Subcutaneous abdominal adipose tissue (tissue), 5 donors: Measurements from ENCODE around the gene GSN.

Source experiments
- H3K27ac ChIP-seq: one replicate; pipeline ENCODE4 v1.7.0; 2013; ENCODE audit warnings: low read depth, mild to moderate bottlenecking, inconsistent platforms, low read length, moderate library complexity
- H3K27me3 ChIP-seq, 5 donors: one replicate each; pipeline ENCODE4 v1.7.0; 2013; ENCODE audit warnings: low read length in 5 of 5, inconsistent platforms in 1 of 5; ENCODE audit not compliant: control insufficient read depth in 5 of 5, insufficient read depth in 4 of 5
- H3K36me3 ChIP-seq, 5 donors: one replicate each; pipeline ENCODE4 v1.7.0; 2013; ENCODE audit warnings: low read length in 5 of 5; ENCODE audit not compliant: control insufficient read depth in 5 of 5, insufficient read depth in 5 of 5
- H3K4me1 ChIP-seq, 5 donors: one replicate each; pipeline ENCODE4 v1.7.0; 2013; ENCODE audit warnings: low read length in 5 of 5, mild to moderate bottlenecking in 3 of 5, moderate library complexity in 1 of 5; ENCODE audit not compliant: control insufficient read depth in 5 of 5, insufficient read depth in 5 of 5
- H3K4me3 ChIP-seq, 5 donors: one replicate each; pipeline ENCODE4 v1.7.0; 2013; ENCODE audit warnings: low read length in 5 of 5, low read depth in 1 of 5
- H3K9ac ChIP-seq, 5 donors: one replicate each; pipeline ENCODE4 v1.7.0; 2013; ENCODE audit warnings: low read length in 5 of 5, mild to moderate bottlenecking in 4 of 5, moderate library complexity in 3 of 5
- H3K9me3 ChIP-seq, 5 donors: one replicate each; pipeline ENCODE4 v1.7.0; 2013; ENCODE audit warnings: low read length in 5 of 5; ENCODE audit not compliant: control insufficient read depth in 5 of 5
- donor health status: healthy.
- donor health status: healthy.
- donor health status: healthy.
- donor health status: healthy.
- donor health status: healthy.

The GSN gene

DNA sequence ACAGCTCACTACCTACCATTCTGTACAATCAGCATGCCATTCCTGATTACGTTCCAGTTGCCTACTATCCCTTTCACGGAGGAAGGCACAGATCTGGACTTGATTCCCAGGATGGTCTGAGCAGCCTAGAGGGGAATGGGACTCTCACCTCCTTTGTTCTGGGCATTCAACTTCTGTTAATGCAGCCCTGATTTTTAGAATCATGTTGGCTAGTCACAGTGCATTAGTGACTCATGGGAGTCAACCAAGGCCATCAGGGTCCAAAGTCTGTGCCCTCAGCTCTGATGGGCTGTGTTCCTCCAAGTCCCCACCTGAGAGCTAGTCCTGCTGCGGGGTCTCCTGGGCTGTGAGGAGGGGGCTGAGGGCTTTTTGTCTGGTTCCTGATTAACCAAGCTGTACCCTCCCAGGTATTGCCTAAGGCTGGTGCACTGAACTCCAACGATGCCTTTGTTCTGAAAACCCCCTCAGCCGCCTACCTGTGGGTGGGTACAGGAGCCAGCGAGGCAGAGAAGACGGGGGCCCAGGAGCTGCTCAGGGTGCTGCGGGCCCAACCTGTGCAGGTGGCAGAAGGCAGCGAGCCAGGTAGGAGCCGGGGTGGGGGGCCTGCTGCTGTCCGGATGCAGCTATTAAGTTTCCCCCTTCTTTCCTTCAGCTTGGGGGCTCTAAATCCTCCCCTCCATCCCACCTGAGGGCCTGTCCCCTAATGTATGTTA is 59.1 kb downstream of the GSN start:
- Histone ChIP-seq H3K9ac (peak overlapping the region in 3 of 5 donors; percentile 9 to 38 (median 21)), H3K9me3 (no peaks in the 10 kb centered on the region), H3K4me1 (peaks cover 22 to 78% (median 55%) of the 10 kb centered on the region in 5 donors), H3K4me3 (peak overlapping the region in 3 of 5 donors; percentile 7 to 32 (median 31)), H3K27me3 (no peaks in the 10 kb centered on the region), H3K36me3 (peaks cover 23 to 99% (median 94%) of the 10 kb centered on the region in 5 donors), H3K27ac (peak overlapping the region; percentile 92)

DNA sequence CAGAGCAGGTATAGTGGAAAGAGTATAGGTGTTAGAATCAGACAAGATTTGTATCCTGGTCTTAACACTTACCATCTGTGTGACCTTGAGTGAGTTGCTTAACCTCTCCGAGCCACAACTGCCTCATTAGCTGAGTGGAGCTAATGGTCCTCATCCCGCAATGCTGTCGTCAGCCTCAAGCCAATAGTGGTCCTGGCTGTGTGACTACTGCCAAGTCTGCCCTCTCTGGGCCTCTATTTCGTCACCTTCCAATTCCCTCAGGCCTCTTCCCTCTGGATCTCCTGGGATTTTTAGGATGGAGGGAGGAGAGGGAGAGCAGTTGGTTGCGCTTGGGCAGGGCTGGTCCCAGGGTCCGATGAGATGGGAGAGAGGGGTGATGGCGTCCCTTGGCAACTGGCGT is 60.5 kb downstream of the GSN start:
- Histone ChIP-seq H3K9ac (no peak overlapping the region), H3K36me3 (peaks cover 22 to 99% (median 90%) of the 10 kb centered on the region in 5 donors), H3K27me3 (no peaks in the 10 kb centered on the region), H3K4me3 (no peak overlapping the region), H3K4me1 (peaks cover 21 to 76% (median 52%) of the 10 kb centered on the region in 5 donors), H3K27ac (peak overlapping the region; percentile 92), H3K9me3 (no peaks in the 10 kb centered on the region)

DNA sequence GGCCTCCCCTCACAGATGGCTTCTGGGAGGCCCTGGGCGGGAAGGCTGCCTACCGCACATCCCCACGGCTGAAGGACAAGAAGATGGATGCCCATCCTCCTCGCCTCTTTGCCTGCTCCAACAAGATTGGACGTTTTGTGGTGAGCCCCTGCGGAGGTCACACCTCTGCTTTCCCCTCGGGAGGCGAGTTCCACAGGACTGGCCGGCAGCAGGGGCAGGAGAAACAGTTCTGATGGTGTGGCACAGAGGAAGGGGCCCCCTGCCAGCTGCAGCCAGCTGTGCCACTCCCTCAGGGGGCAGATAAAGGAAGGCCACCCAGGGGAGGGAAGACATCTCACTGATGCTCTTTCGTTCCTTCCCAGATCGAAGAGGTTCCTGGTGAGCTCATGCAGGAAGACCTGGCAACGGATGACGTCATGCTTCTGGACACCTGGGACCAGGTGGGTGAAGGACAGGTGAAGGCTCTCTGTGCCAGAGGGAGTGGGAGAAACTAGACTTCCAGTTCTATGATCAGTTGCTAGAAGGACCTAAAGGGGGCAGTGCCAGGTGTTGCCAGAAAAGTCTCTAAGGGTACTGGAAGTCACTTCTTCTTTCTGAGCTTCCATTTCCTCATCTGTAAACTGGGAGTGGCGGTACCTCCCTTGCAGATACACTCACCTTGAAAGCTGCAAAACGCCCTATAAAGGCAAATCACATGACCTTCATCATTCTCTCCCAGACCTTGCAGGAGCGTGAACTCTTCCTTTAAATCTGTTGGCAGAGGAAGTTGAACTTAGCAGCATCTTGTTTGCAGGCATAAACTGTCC is 61.1 kb downstream of the GSN start:
- no peaks in the 10 kb centered on the region for H3K27me3 ChIP-seq
- no peak overlapping the region for H3K9ac ChIP-seq
- H3K4me3 ChIP-seq = no peak overlapping the region
- peaks cover 22 to 76% (median 53%) of the 10 kb centered on the region in 5 donors for H3K4me1 ChIP-seq
- no peaks in the 10 kb centered on the region for H3K9me3 ChIP-seq
- peak overlapping the region; percentile 92 for H3K27ac ChIP-seq
- H3K36me3 ChIP-seq = peaks cover 21 to 99% (median 89%) of the 10 kb centered on the region in 5 donors

DNA sequence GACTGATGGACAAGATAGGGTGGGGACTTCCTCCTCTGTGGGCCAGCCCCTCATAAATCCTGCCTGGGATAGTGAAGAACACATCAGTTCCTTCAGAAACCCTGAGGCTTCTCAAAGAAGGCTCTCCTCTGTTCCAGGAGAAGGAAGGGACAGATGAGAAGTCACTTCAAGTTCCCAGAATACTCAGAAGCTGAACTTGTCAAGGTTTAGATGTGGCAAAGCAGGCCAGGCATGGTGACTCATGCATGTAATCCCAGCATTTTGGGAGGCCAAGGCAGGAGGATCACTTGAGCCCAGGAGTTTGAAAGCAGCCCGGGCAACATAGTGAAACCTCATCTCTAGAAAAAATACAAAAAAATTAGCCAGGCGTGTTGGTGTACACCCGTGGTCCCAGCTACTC is 63.6 kb downstream of the GSN start:
- Histone ChIP-seq H3K4me3 (no peak overlapping the region), H3K27ac (peak overlapping the region; percentile 84), H3K27me3 (no peaks in the 10 kb centered on the region), H3K9me3 (no peaks in the 10 kb centered on the region), H3K9ac (no peak overlapping the region), H3K36me3 (peaks cover 29 to 95% (median 69%) of the 10 kb centered on the region in 5 donors), H3K4me1 (peaks cover 12 to 56% (median 37%) of the 10 kb centered on the region in 5 donors)

DNA sequence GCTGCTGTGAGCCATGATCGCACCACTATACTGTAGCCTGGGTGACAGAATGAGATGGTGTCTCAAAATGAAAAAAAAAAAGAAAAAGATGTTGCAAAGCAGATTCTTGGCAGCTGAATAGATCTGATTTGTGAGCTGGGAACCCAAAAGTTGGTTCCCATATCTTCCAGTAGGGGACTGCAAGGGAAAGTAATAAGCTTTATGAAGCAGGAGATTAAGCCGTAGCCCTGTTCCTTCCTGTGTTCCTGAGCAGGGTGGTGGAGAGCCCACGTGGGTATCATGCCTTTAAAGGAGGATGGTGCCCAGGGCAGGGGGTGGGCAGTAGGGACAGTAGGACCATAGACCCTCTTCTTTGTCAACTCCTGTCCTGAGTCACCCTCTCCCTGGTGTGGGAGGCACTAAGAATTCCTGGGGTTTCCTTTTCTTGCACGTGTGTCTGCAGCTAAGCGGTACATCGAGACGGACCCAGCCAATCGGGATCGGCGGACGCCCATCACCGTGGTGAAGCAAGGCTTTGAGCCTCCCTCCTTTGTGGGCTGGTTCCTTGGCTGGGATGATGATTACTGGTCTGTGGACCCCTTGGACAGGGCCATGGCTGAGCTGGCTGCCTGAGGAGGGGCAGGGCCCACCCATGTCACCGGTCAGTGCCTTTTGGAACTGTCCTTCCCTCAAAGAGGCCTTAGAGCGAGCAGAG is 64.2 kb downstream of the GSN start:
- H3K9me3 ChIP-seq = no peaks in the 10 kb centered on the region
- peak overlapping the region in 1 of 5 donors; percentile 8 for H3K9ac ChIP-seq
- H3K27ac ChIP-seq = peak overlapping the region; percentile 84
- peaks cover 8 to 50% (median 31%) of the 10 kb centered on the region in 5 donors for H3K4me1 ChIP-seq
- H3K36me3 ChIP-seq = peaks cover 29 to 94% (median 69%) of the 10 kb centered on the region in 5 donors
- H3K4me3 ChIP-seq = no peak overlapping the region
- no peaks in the 10 kb centered on the region for H3K27me3 ChIP-seq

DNA sequence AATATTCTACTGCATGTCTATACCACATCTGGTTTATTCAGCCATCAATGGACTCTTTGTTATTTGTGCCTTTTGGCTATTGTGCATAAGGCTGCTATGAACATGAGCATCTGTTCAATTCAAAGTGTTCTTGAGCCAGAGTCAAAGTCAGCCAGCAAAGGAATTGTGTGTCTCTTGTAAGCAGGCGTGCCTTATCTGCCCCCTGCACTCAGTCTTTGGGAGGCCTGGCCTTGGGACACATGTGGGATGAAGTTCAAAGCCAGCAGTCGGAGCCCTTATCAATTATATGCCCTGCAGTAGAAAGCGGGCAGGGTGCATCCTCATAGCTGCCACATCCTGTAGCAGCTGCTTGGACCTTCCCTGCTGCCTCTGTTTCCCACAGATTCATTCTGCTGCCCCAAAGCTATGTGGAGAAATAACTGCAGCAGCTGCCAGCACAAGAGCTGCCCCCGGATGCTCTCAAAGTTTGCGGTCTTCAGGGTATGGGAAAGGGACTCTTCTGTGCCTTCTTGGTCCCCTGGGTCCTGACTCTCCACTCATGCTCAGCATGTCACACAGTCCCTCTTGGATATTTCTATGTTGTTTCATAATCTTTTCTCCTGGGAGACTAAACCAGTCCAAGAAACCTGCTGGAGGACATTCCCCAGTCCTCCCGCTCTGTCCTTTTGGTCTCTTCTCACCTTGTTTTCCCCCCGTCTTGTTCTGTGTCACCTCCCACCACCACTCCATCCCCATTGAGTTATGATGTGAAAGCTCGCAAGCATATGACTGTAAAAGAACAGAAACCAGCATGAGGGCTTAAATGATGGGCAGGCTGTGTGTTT is 66.2 kb downstream of the GSN start:
- H3K27me3 ChIP-seq = no peaks in the 10 kb centered on the region
- H3K4me1 ChIP-seq = peaks cover 8 to 36% (median 26%) of the 10 kb centered on the region in 5 donors
- H3K27ac ChIP-seq = peak overlapping the region; percentile 79
- peaks cover 30 to 90% (median 62%) of the 10 kb centered on the region in 5 donors for H3K36me3 ChIP-seq
- no peak overlapping the region for H3K9ac ChIP-seq
- H3K9me3 ChIP-seq = no peaks in the 10 kb centered on the region
- H3K4me3 ChIP-seq = no peak overlapping the region

DNA sequence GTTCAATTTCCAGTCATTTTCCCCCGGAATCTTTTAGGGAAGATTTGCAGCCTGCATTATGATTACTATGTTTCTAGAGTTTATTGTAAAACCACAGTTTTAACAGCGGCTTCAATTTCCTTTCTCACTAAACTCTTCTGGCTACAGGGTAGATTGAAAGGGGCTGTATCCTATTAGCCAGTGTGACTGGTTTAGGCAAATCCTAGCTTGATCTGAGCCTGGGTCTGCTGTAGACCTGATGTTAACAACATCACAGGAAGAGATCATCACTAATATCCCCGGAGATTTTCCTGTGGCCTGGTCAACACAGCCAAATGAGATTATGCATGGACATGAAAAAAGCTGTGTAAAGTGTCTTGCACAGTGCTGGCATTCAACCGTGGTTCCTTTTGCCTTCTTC is 68.7 kb downstream of the GSN start:
- Histone ChIP-seq H3K27me3 (no peaks in the 10 kb centered on the region), H3K36me3 (peaks cover 35 to 83% (median 60%) of the 10 kb centered on the region in 5 donors), H3K9ac (no peak overlapping the region), H3K27ac (peak overlapping the region; percentile 79), H3K4me3 (no peak overlapping the region), H3K4me1 (peaks cover 8 to 33% (median 19%) of the 10 kb centered on the region in 5 donors), H3K9me3 (no peaks in the 10 kb centered on the region)

DNA sequence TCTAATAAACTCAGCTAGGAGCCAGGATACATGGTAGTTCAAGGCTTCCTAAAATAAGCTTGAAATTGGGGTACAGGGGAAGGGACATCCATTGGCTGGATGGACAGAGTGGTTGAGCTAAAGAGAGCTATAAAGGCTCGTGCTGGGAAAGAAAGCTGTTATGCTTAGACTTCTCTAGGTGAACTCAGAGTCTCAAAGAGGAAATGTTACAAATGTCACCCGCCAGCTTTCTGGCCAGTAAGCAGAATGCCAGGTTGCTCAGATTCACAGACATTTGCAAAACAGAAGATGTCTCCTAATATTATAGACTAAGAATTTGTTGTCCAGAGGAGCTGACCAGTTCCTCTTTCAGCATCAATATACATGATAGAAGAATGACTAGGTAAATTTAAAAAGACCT is 71.5 kb downstream of the GSN start:
- Histone ChIP-seq H3K4me3 (no peak overlapping the region), H3K36me3 (peaks cover 39 to 81% (median 63%) of the 10 kb centered on the region in 5 donors), H3K27ac (no peak overlapping the region), H3K9me3 (no peaks in the 10 kb centered on the region), H3K9ac (no peak overlapping the region), H3K27me3 (no peaks in the 10 kb centered on the region), H3K4me1 (peaks cover 2 to 14% (median 5%) of the 10 kb centered on the region in 5 donors)

DNA sequence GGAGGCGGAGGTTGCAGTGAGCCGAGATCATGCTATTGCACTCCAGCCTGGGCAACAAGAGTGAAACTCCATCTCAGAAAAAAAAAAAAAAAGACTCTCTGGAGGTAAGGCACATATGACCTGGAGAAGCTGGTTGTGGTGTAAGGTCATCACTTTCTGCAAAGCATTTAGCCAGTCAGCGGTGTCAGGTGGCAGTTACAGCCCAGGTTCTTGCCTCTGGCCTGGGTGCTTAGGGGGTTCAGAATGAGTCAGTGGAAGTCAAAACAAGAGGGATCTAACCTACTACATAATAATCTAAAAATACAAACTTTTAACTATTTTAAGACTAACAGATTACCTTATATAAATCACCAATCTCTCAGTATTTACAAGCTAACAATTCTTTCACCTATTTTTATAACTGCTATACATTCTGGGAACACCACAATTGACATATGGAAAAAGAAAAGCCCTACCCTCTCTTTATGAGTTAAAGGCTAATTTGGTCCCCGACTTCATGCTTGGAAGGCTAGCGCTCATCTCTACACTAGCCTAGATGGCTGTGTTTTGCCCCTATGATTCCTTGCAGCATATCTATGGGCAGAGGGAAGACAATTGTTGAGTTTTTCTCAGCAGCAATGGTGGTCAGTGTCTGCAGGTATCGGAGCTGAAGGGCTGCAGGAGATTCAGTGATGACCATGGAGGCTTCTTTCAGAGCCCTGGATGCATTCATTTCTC is 72.9 kb downstream of the GSN start:
- H3K27me3 ChIP-seq = no peaks in the 10 kb centered on the region
- H3K4me1 ChIP-seq = peaks cover 0 to 17% (median 4%) of the 10 kb centered on the region in 5 donors
- H3K9me3 ChIP-seq = no peaks in the 10 kb centered on the region
- H3K36me3 ChIP-seq = peaks cover 42 to 84% (median 68%) of the 10 kb centered on the region in 5 donors
- no peak overlapping the region for H3K27ac ChIP-seq
- no peak overlapping the region for H3K4me3 ChIP-seq
- peak overlapping the region in 1 of 5 donors; percentile 11 for H3K9ac ChIP-seq
